Measurements from ENCODE around the gene RIMS4. TPM values are rescaled to one million over a fixed set of nuclear protein-coding genes. Genes with fewer than 3 reads are reported as not detected.

The RIMS4 gene
- total and polyA plus RNA-seq, 2 of the 8 experiments (the other 6 are each of a cell fraction or from before 2014, with no cell fraction given), result 13.3 to 44.2 TPM

GRCh38 chr20:44754554-44754953 lies 55.8 kb downstream of the RIMS4 start:
- Histone ChIP-seq H2BK5ac (ENCODE audit: low read depth, low read length) (no peak overlapping the region), H3K36me3 (ENCODE audit: control insufficient read depth in 2 of 4, insufficient read depth in 4 of 4, low read length in 3 of 4) (peaks cover 0 to 9% (median 2%) of the 10 kb centered on the region in 4 experiments; a peak in 3 of 8 replicates), H3K27ac (ENCODE audit: low read depth, low read length) (no peak overlapping the region), H3K56ac (replicated peaks; ENCODE audit: insufficient read length, low read depth, low read length) (no peak overlapping the region), H2BK12ac (ENCODE audit: low read depth, low read length) (no peak overlapping the region), H4K5ac (ENCODE audit: insufficient read length, low read depth, low read length) (no peak overlapping the region), H3K79me1 (ENCODE audit: low read depth, low read length) (no peaks in the 10 kb centered on the region), H2AK5ac (ENCODE audit: low read depth, low read length) (no peak overlapping the region), H3K14ac (ENCODE audit: insufficient read length) (no peak overlapping the region), H3K4ac (replicated peaks; ENCODE audit: insufficient read length, low read depth, low read length) (no peak overlapping the region), H3K9ac (replicated peaks in 1 of 4; ENCODE audit: extremely low read depth in 1 of 4, low read depth in 3 of 4, low read length in 3 of 4) (no peak overlapping the region), H3K23ac (ENCODE audit: insufficient read length) (no peak overlapping the region), H3K79me2 (ENCODE audit: control insufficient read depth in 1 of 2, insufficient read depth in 2 of 2, low read length in 2 of 2) (no peaks in the 10 kb centered on the region), H2BK15ac (ENCODE audit: low read length) (no peak overlapping the region), H4K20me1 (replicated peaks in 1 of 2; ENCODE audit: control insufficient read depth in 1 of 2, insufficient read depth in 2 of 2, low read length in 2 of 2) (peaks cover 0 to 8% of the 10 kb centered on the region in 2 experiments), H4K91ac (replicated peaks; ENCODE audit: insufficient read length, low read length) (no peak overlapping the region), H3K23me2 (ENCODE audit: low read depth, low read length) (no peaks in the 10 kb centered on the region), H4K8ac (ENCODE audit: extremely low read depth, insufficient read depth, low read length) (no peak overlapping the region), H3K18ac (ENCODE audit: extremely low read depth, low read length) (no peak overlapping the region), H3K4me1 (replicated peaks in 1 of 4; ENCODE audit: control insufficient read depth in 3 of 4, insufficient read depth in 4 of 4, low read length in 3 of 4) (peaks cover 0 to 10% (median under 1%) of the 10 kb centered on the region in 4 experiments; a peak in 1 of 7 replicates), H2BK120ac (replicated peaks; ENCODE audit: low read depth, low read length) (no peak overlapping the region), H3K27me3 (replicated peaks in 1 of 4; ENCODE audit: control insufficient read depth in 3 of 4, extremely low read depth in 1 of 4, insufficient read depth in 3 of 4, low read length in 3 of 4) (no peaks in the 10 kb centered on the region), H3K4me2 (ENCODE audit: insufficient read depth in 1 of 2, low read depth in 2 of 2, low read length in 2 of 2) (no peak overlapping the region), H3K4me3 (ENCODE audit: extremely low read depth in 1 of 4, insufficient read depth in 2 of 4, low read depth in 3 of 4, low read length in 4 of 4) (no peak overlapping the region), H2AFZ (ENCODE audit: low read length) (no peak overlapping the region), H3K9me3 (ENCODE audit: insufficient read depth in 2 of 2, low read depth in 1 of 2, low read length in 1 of 2) (no peaks in the 10 kb centered on the region), H2BK20ac (ENCODE audit: low read length) (no peak overlapping the region)
- CTCF ChIA-PET (ENCODE audit: partially characterized antibody), result interaction anchor here (0.7 to 17.1 kb wide), 17 partner anchors 6 to 114 kb away, joined by 3 to 256 read pairs (median 4); partner anchors contain the start of gene KCNK15
- WGBS, 2 experiments (ENCODE audit: extremely low coverage in 1 of 2, insufficient coverage in 1 of 2, insufficient read length in 1 of 2, insufficient replicate concordance in 2 of 2, low coverage in 1 of 2, low lambda C conversion rate in 2 of 2, missing lambda C conversion rate in 1 of 2), result 87% methylated on average over 7 of the region's 7 CpGs; no CpG with 5 or more reads in 1 of the 2 experiments
- POLR2A ChIA-PET (ENCODE audit: partially characterized antibody), result interaction anchor here (1.1 to 1.8 kb wide), 4 partner anchors 8 to 156 kb away, joined by 3 to 6 read pairs (median 4); no protein-coding TSS in a partner anchor
- FAIRE-seq, result no peak
- TF ChIP-seq RNF2 (IDR thresholded peaks at IDR 0.05; ENCODE audit: borderline replicate concordance, low read depth, low read length, missing control alignments, poor library complexity, severe bottlenecking) (no peak), PHF8 (conservative IDR thresholded peaks at IDR 0.05; ENCODE audit: low read depth, low read length) (no peak), TAF7 (optimal IDR thresholded peaks at IDR 0.05; ENCODE audit: borderline replicate concordance, low read depth, low read length) (no peak), MAX (IDR thresholded peaks at IDR 0.05) (no peak), ATF2 (IDR thresholded peaks at IDR 0.05; ENCODE audit: low read length) (no peak), SP1 (IDR thresholded peaks at IDR 0.05; ENCODE audit: low read depth, low read length) (no peak)
- no peak for DNase-seq (ENCODE audit: low read depth in 1 of 2, low spot score in 2 of 2)

Measured in H1 (cell line).